Ammon's horn (tissue), 1 donor: ENCODE results near the gene GALNT12.

Experiments
- DNase-seq: peaks from one replicate; pipeline ENCODE4 v3.0.0-alpha.2; 2016; ENCODE audit warnings: low spot score

GALNT12 gene

GRCh38 chr9:98805506-98806272 is 1.8 kb upstream of the GALNT12 start:
- DNase-seq, result no peak

GRCh38 chr9:98806394-98807035 is 955 bp upstream of the GALNT12 start:
- DNase-seq, result no peak

- no peak for DNase-seq
Measured at GRCh38 chr9:98807814-98808195, 335 bp downstream of the GALNT12 start.

GRCh38 chr9:98808411-98808815 is 943 bp downstream of the GALNT12 start:
- DNase-seq, result no peak

GRCh38 chr9:98808875-98809274 is 1.4 kb downstream of the GALNT12 start:
- no peak for DNase-seq

GRCh38 chr9:98809311-98810101 is 2.0 kb downstream of the GALNT12 start:
- no peak for DNase-seq

- DNase-seq, result no peak
Measured at GRCh38 chr9:98810102-98810842, 2.8 kb downstream of the GALNT12 start.

- DNase-seq, result no peak
Measured at GRCh38 chr9:98811051-98811650, 3.7 kb downstream of the GALNT12 start.

- DNase-seq, result no peak
Measured at GRCh38 chr9:98815391-98815951, 8.0 kb downstream of the GALNT12 start.

GRCh38 chr9:98818764-98819163 is 11.3 kb downstream of the GALNT12 start:
- DNase-seq, result no peak

GRCh38 chr9:98819231-98819630 is 11.8 kb downstream of the GALNT12 start:
- DNase-seq, result no peak

- DNase-seq, result no peak
Measured at GRCh38 chr9:98821831-98822230, 14.4 kb downstream of the GALNT12 start.

- no peak for DNase-seq
Measured at GRCh38 chr9:98822661-98823060, 15.2 kb downstream of the GALNT12 start.

- DNase-seq, result no peak
Measured at GRCh38 chr9:98823666-98824334, 16.3 kb downstream of the GALNT12 start.

- DNase-seq, result no peak
Measured at GRCh38 chr9:98825414-98825813, 17.9 kb downstream of the GALNT12 start.

- DNase-seq, result no peak
Measured at GRCh38 chr9:98826716-98827115, 19.2 kb downstream of the GALNT12 start.

GRCh38 chr9:98829766-98830165 is 22.3 kb downstream of the GALNT12 start:
- no peak for DNase-seq

GRCh38 chr9:98830554-98830953 is 23.1 kb downstream of the GALNT12 start:
- DNase-seq, result no peak

GRCh38 chr9:98831696-98832095 is 24.2 kb downstream of the GALNT12 start:
- DNase-seq, result no peak

- DNase-seq, result no peak
Measured at GRCh38 chr9:98832768-98833089, 25.3 kb downstream of the GALNT12 start.
